Mucosa of rectum (tissue), 2 donors: ENCODE results near the gene PSMD8.

ENCODE experiments used
- H3K27ac ChIP-seq, 2 donors: one replicate each; pipeline ENCODE4 v1.7.0; 2013; ENCODE audit warnings: inconsistent platforms in 2 of 2, low read depth in 2 of 2, low read length in 2 of 2
- H3K27me3 ChIP-seq, 2 donors: one replicate each; pipeline ENCODE4 v1.7.0; 2013; ENCODE audit warnings: low read length in 2 of 2; ENCODE audit not compliant: control insufficient read depth in 2 of 2, insufficient read depth in 2 of 2
- H3K36me3 ChIP-seq, 2 donors: one replicate each; pipeline ENCODE4 v1.7.0; 2013; ENCODE audit warnings: low read length in 2 of 2; ENCODE audit not compliant: control insufficient read depth in 2 of 2, insufficient read depth in 2 of 2
- H3K4me1 ChIP-seq, 2 donors: one replicate each; pipeline ENCODE4 v1.7.0; 2013; ENCODE audit warnings: low read length in 2 of 2, mild to moderate bottlenecking in 1 of 2; ENCODE audit not compliant: control insufficient read depth in 2 of 2, insufficient read depth in 2 of 2
- H3K4me3 ChIP-seq, 2 donors: one replicate each; pipeline ENCODE4 v1.7.0; 2013; ENCODE audit warnings: low read length in 2 of 2
- H3K9ac ChIP-seq, 2 donors: one replicate each; pipeline ENCODE4 v1.7.0; 2013; ENCODE audit warnings: low read length in 2 of 2, low read depth in 1 of 2, mild to moderate bottlenecking in 1 of 2
- H3K9me3 ChIP-seq, 2 donors: one replicate each; pipeline ENCODE4 v1.7.0; 2013; ENCODE audit warnings: low read length in 2 of 2; ENCODE audit not compliant: control insufficient read depth in 2 of 2
- donor health status: healthy.
- donor health status: Normal muscosa, but diverticular disease.

Gene PSMD8

GRCh38 chr19:38346837-38347236, 27.5 kb upstream of the PSMD8 start:
- Histone ChIP-seq H3K9ac (no peak overlapping the region), H3K27me3 (no peaks in the 10 kb centered on the region), H3K27ac (no peak overlapping the region), H3K36me3 (peaks cover 0 to 10% of the 10 kb centered on the region in 2 donors), H3K4me3 (no peak overlapping the region), H3K9me3 (no peaks in the 10 kb centered on the region), H3K4me1 (no peaks in the 10 kb centered on the region)

- H3K27ac ChIP-seq = no peak overlapping the region
- H3K27me3 ChIP-seq = peaks cover 4 to 9% of the 10 kb centered on the region in 2 donors
- no peaks in the 10 kb centered on the region for H3K36me3 ChIP-seq
- H3K4me1 ChIP-seq = no peaks in the 10 kb centered on the region
- H3K9me3 ChIP-seq = no peaks in the 10 kb centered on the region
- H3K9ac ChIP-seq = no peak overlapping the region
- H3K4me3 ChIP-seq = no peak overlapping the region
These were observed 23.5 kb upstream of the PSMD8 start for GRCh38 chr19:38350883-38351282.

- H3K27me3 ChIP-seq = peaks cover 4 to 9% of the 10 kb centered on the region in 2 donors
- no peak overlapping the region for H3K4me3 ChIP-seq
- H3K4me1 ChIP-seq = no peaks in the 10 kb centered on the region
- H3K9me3 ChIP-seq = no peaks in the 10 kb centered on the region
- no peak overlapping the region for H3K9ac ChIP-seq
- no peak overlapping the region for H3K27ac ChIP-seq
- H3K36me3 ChIP-seq = no peaks in the 10 kb centered on the region
These were observed 22.4 kb upstream of the PSMD8 start for GRCh38 chr19:38351865-38352395.

- no peaks in the 10 kb centered on the region for H3K4me1 ChIP-seq
- H3K27me3 ChIP-seq = peaks cover 4 to 9% of the 10 kb centered on the region in 2 donors
- no peak overlapping the region for H3K4me3 ChIP-seq
- no peaks in the 10 kb centered on the region for H3K9me3 ChIP-seq
- no peak overlapping the region for H3K27ac ChIP-seq
- no peaks in the 10 kb centered on the region for H3K36me3 ChIP-seq
- no peak overlapping the region for H3K9ac ChIP-seq
These were observed 21.8 kb upstream of the PSMD8 start for GRCh38 chr19:38352611-38353010.

GRCh38 chr19:38355728-38356725, 18.3 kb upstream of the PSMD8 start:
- H3K27me3 ChIP-seq = peaks cover 25 to 26% of the 10 kb centered on the region in 2 donors

GRCh38 chr19:38358071-38358470, 16.3 kb upstream of the PSMD8 start:
- no peak overlapping the region for H3K9ac ChIP-seq
- H3K9me3 ChIP-seq = no peaks in the 10 kb centered on the region
- H3K27ac ChIP-seq = no peak overlapping the region
- peaks cover 9 to 10% of the 10 kb centered on the region in 2 donors for H3K4me1 ChIP-seq
- no peak overlapping the region for H3K4me3 ChIP-seq
- H3K36me3 ChIP-seq = no peaks in the 10 kb centered on the region
- peaks cover 26 to 30% of the 10 kb centered on the region in 2 donors for H3K27me3 ChIP-seq

More at GRCh38 chr19:38355728-38356725, 18.3 kb upstream of the PSMD8 start:
- H3K4me3 ChIP-seq = no peak overlapping the region
- H3K36me3 ChIP-seq = no peaks in the 10 kb centered on the region
- H3K9me3 ChIP-seq = no peaks in the 10 kb centered on the region
- no peak overlapping the region for H3K27ac ChIP-seq
- H3K9ac ChIP-seq = no peak overlapping the region
- H3K4me1 ChIP-seq = no peaks in the 10 kb centered on the region

GRCh38 chr19:38359242-38360021, 14.9 kb upstream of the PSMD8 start:
- Histone ChIP-seq H3K27ac (no peak overlapping the region), H3K9ac (no peak overlapping the region), H3K4me3 (no peak overlapping the region), H3K36me3 (no peaks in the 10 kb centered on the region), H3K27me3 (peaks cover 23 to 30% of the 10 kb centered on the region in 2 donors), H3K4me1 (peaks cover 9 to 10% of the 10 kb centered on the region in 2 donors), H3K9me3 (no peaks in the 10 kb centered on the region)

- Histone ChIP-seq H3K36me3 (no peaks in the 10 kb centered on the region), H3K9me3 (no peaks in the 10 kb centered on the region), H3K4me1 (peaks cover 9 to 10% of the 10 kb centered on the region in 2 donors), H3K27ac (no peak overlapping the region), H3K9ac (no peak overlapping the region), H3K27me3 (peaks cover 20 to 27% of the 10 kb centered on the region in 2 donors), H3K4me3 (no peak overlapping the region)
These were observed 14.0 kb upstream of the PSMD8 start for GRCh38 chr19:38360351-38360750.

- no peak overlapping the region for H3K27ac ChIP-seq
- H3K9me3 ChIP-seq = no peaks in the 10 kb centered on the region
- peak overlapping the region; percentile 24 to 43 for H3K9ac ChIP-seq
- peaks cover 20 to 27% of the 10 kb centered on the region in 2 donors for H3K27me3 ChIP-seq
- H3K36me3 ChIP-seq = no peaks in the 10 kb centered on the region
- peak overlapping the region; percentile 73 to 77 for H3K4me3 ChIP-seq
- H3K4me1 ChIP-seq = peaks cover 9 to 10% of the 10 kb centered on the region in 2 donors
These were observed 13.3 kb upstream of the PSMD8 start for GRCh38 chr19:38360839-38361631.
